Lower lobe of right lung (tissue), 2 donors: Measurements from ENCODE around the gene TLN1. TPM values are rescaled to one million over a fixed set of nuclear protein-coding genes. Genes with fewer than 3 reads are reported as not detected.

Source experiments
- ATAC-seq, 2 donors: fragments of 200-7000 bp; cut with Tn5 transposase; one replicate each; pipeline ENCODE4 v1.9.1; 2020 to 2022; ENCODE audit warnings: mild to moderate bottlenecking in 2 of 2, moderate library complexity in 2 of 2
- DNase-seq: peaks from one replicate; pipeline ENCODE4 v3.0.0-alpha.2; 2020
- H3K27ac ChIP-seq: fragments of 200-600 bp; one replicate; pipeline ENCODE4 v1.8.0; 2022
- H3K27me3 ChIP-seq: fragments of 200-600 bp; one replicate; pipeline ENCODE4 v1.8.0; 2022; ENCODE audit warnings: low read depth
- H3K36me3 ChIP-seq: fragments of 200-600 bp; one replicate; pipeline ENCODE4 v1.8.0; 2022; ENCODE audit warnings: mild to moderate bottlenecking
- H3K4me1 ChIP-seq: fragments of 200-600 bp; one replicate; pipeline ENCODE4 v1.8.0; 2022
- H3K4me3 ChIP-seq: fragments of 200-600 bp; one replicate; pipeline ENCODE4 v1.8.0; 2022; ENCODE audit warnings: mild to moderate bottlenecking
- H3K9me3 ChIP-seq: fragments of 200-600 bp; one replicate; pipeline ENCODE4 v1.8.0; 2022
- CTCF ChIP-seq: fragments of 200-600 bp; IDR thresholded peaks from one replicate; pipeline ENCODE4 v1.8.0; 2022; ENCODE audit warnings: antibody characterized with exemption, mild to moderate bottlenecking
- intact Hi-C: fragments of 100-400 bp; cut with DNase I; formaldehyde crosslinking; loops from one replicate; pipeline ENCODE4 v1.11.0; 2022
- total RNA-seq: library from RNA; stranded (reverse); fragmentation: NEBNext Ultra II Directional; extraction: Animal tissue kit (Norgen Biotek cat#: 25700); gene quantifications from one replicate; pipeline ENCODE4 v1.2.1, GENCODE V29; 2021
- donor health status: DM: no; HTN: yes; CAD: no; lungs with severe emphysema.

Gene TLN1
- total RNA-seq, 1 donor from 2014 or later, result 406 TPM

GRCh38 chr9:35703906-35704672, 27.9 kb downstream of the TLN1 start:
- Histone ChIP-seq H3K36me3 (peaks cover 100% of the 10 kb centered on the region), H3K27ac (no peak overlapping the region), H3K9me3 (no peaks in the 10 kb centered on the region), H3K4me1 (no peaks in the 10 kb centered on the region), H3K4me3 (no peak overlapping the region), H3K27me3 (no peaks in the 10 kb centered on the region)
- ATAC-seq (no peak), DNase-seq (no peak)
- intact Hi-C loops, result no loop called here
- TF ChIP-seq CTCF, result no peak

- Histone ChIP-seq H3K27ac (no peak overlapping the region), H3K4me3 (no peak overlapping the region), H3K4me1 (no peaks in the 10 kb centered on the region), H3K9me3 (no peaks in the 10 kb centered on the region), H3K27me3 (no peaks in the 10 kb centered on the region), H3K36me3 (peaks cover 100% of the 10 kb centered on the region)
- ATAC-seq, result no peak
- no peak for DNase-seq
- no peak for TF ChIP-seq CTCF
- intact Hi-C loops, result no loop called here
Measured at GRCh38 chr9:35702696-35703095, 29.3 kb downstream of the TLN1 start.

- Histone ChIP-seq H3K4me3 (no peak overlapping the region), H3K36me3 (peaks cover 100% of the 10 kb centered on the region), H3K4me1 (peaks cover 11% of the 10 kb centered on the region), H3K27ac (no peak overlapping the region), H3K9me3 (no peaks in the 10 kb centered on the region), H3K27me3 (no peaks in the 10 kb centered on the region)
- no peak for DNase-seq
- no peak for TF ChIP-seq CTCF
- intact Hi-C loops, result no loop called here
- ATAC-seq, result no peak
Measured at GRCh38 chr9:35700942-35701341, 31.1 kb downstream of the TLN1 start.

GRCh38 chr9:35700031-35700430, 32.0 kb downstream of the TLN1 start:
- intact Hi-C loops, result no loop called here
- Histone ChIP-seq H3K4me1 (peaks cover 15% of the 10 kb centered on the region), H3K36me3 (peaks cover 95% of the 10 kb centered on the region), H3K9me3 (no peaks in the 10 kb centered on the region), H3K4me3 (no peak overlapping the region), H3K27ac (no peak overlapping the region), H3K27me3 (no peaks in the 10 kb centered on the region)
- DNase-seq, result no peak
- ATAC-seq, result no peak
- no peak for TF ChIP-seq CTCF

- H3K4me1 ChIP-seq, result peaks cover 15% of the 10 kb centered on the region
- intact Hi-C loops, result no loop called here
- TF ChIP-seq CTCF, result no peak
- no peaks in the 10 kb centered on the region for H3K27me3 ChIP-seq
- ATAC-seq (no peak), DNase-seq (no peak)
- peaks cover 77% of the 10 kb centered on the region for H3K36me3 ChIP-seq
- H3K27ac ChIP-seq, result no peak overlapping the region
- no peak overlapping the region for H3K4me3 ChIP-seq
- H3K9me3 ChIP-seq, result no peaks in the 10 kb centered on the region
Measured at GRCh38 chr9:35698231-35698630, 33.8 kb downstream of the TLN1 start.
